ENCODE data around the gene FZD4. TPM values are rescaled to one million over a fixed set of nuclear protein-coding genes. Genes with fewer than 3 reads are reported as not detected.
"Not testable (repeated sequence)": the region's sequence is repeated elsewhere in the genome, so short reads cannot be mapped to it uniquely, and the experiment has no call there.

The FZD4 gene
- total and polyA plus RNA-seq, 3 experiments from 2014 or later: 0.07 to 0.09 TPM; not detected in 1

DNA sequence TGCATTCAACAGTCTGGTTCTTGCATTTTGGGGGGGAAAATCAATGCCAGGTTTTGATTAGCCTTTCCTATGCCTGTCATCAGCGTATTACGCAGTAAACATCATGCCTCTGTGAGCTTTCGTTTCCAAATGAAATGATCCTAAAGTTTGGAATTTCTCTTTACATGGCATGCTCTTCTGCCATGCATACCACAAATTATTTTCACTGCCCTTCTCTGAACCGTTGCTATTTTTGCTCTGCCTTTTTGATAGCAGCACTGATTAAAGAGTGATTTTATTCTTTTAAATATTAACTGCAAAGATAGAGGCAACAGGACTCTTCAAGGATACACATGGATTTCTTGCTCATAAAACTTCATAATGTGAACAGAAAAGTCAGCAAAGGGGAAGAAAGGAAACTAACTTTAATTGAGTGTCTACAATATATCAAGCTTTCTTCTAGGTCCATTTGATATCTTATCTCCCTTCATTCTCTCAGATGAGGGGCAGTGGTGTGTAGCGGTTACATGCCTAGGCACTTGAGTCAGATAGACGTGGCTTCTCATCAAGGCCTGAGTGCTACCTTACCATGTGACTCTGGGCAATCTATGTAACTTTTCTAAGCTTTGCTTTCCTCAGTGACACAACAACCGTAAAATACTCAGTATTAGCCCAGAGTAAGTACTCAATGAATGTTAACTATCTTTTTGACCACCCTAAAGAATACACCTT, 25.0 kb upstream of the FZD4 start:
- ChIA-PET CTCF (interaction anchor here (1.0 to 1.5 kb wide), 2 partner anchors 33 to 309 kb away, joined by 4 to 6 read pairs; no protein-coding TSS in a partner anchor), POLR2A (no interaction called here)
- H3K9me3 Mint-ChIP-seq: no peaks in the 10 kb centered on the region

GRCh38 chr11:86978756-86979608, 23.8 kb upstream of the FZD4 start:
- H3K27me3 Mint-ChIP-seq: peaks cover 0 to 5% of the 10 kb centered on the region in 2 donors
- no peak overlapping the region for H3K27ac ChIP-seq (ENCODE audit: low read depth, low read length)
- no peak overlapping the region for H3K4me3 ChIP-seq (ENCODE audit: low read length)
- H3K36me3 ChIP-seq (ENCODE audit: insufficient read depth, low read length): no peaks in the 10 kb centered on the region
- H3K27me3 ChIP-seq (ENCODE audit: insufficient read depth, low read length, poor library complexity, severe bottlenecking): no peaks in the 10 kb centered on the region
- H3K4me1 Mint-ChIP-seq: no peaks in the 10 kb centered on the region
- no peaks in the 10 kb centered on the region for H3K9me3 ChIP-seq (ENCODE audit: low read length)
- peaks cover 0 to 5% (median 0%) of the 10 kb centered on the region in 5 donors for H3K9me3 Mint-ChIP-seq
- no peak overlapping the region for H3K4me3 Mint-ChIP-seq
- DNase-seq: no peak
- POLR2A ChIA-PET: no interaction called here
- no peak overlapping the region for H3K27ac Mint-ChIP-seq
- no peaks in the 10 kb centered on the region for H3K4me1 ChIP-seq (ENCODE audit: insufficient read depth, low read length)
- CTCF ChIA-PET: no interaction called here
- H3K36me3 Mint-ChIP-seq: peaks cover 0 to 4% (median 0%) of the 10 kb centered on the region in 3 donors

More for the DNA sequence above, 25.0 kb upstream of the FZD4 start:
- Mint-ChIP-seq H3K27me3 (peaks cover under 1 to 10% of the 10 kb centered on the region in 2 donors), H3K4me1 (no peaks in the 10 kb centered on the region), H3K36me3 (no peaks in the 10 kb centered on the region), H3K27ac (no peak overlapping the region), H3K4me3 (no peak overlapping the region)
- Histone ChIP-seq H3K36me3 (ENCODE audit: insufficient read depth, low read length) (no peaks in the 10 kb centered on the region), H3K4me3 (ENCODE audit: low read length) (no peak overlapping the region), H3K27ac (ENCODE audit: low read depth, low read length) (no peak overlapping the region), H3K4me1 (ENCODE audit: insufficient read depth, low read length) (no peaks in the 10 kb centered on the region), H3K27me3 (ENCODE audit: insufficient read depth, low read length, poor library complexity, severe bottlenecking) (no peaks in the 10 kb centered on the region), H3K9me3 (ENCODE audit: low read length) (no peaks in the 10 kb centered on the region)
- no peak for DNase-seq

GRCh38 chr11:86978247-86978646, 23.1 kb upstream of the FZD4 start:
- Histone ChIP-seq H3K27me3 (ENCODE audit: insufficient read depth, low read length, poor library complexity, severe bottlenecking) (no peaks in the 10 kb centered on the region), H3K4me3 (ENCODE audit: low read length) (no peak overlapping the region), H3K36me3 (ENCODE audit: insufficient read depth, low read length) (no peaks in the 10 kb centered on the region), H3K27ac (ENCODE audit: low read depth, low read length) (no peak overlapping the region), H3K9me3 (ENCODE audit: low read length) (no peaks in the 10 kb centered on the region), H3K4me1 (ENCODE audit: insufficient read depth, low read length) (no peaks in the 10 kb centered on the region)
- ChIA-PET POLR2A (no interaction called here), CTCF (interaction anchor here (0.7 kb wide), 1 partner anchor 17 kb away, joined by 3 read pairs; no protein-coding TSS in a partner anchor)
- Mint-ChIP-seq H3K4me3 (no peak overlapping the region), H3K4me1 (no peaks in the 10 kb centered on the region), H3K36me3 (peaks cover 0 to 11% (median 1%) of the 10 kb centered on the region in 3 donors), H3K27ac (no peak overlapping the region), H3K27me3 (peaks cover 2 to 10% of the 10 kb centered on the region in 2 donors), H3K9me3 (peaks cover 0 to 10% (median 6%) of the 10 kb centered on the region in 5 donors)
- DNase-seq: no peak

- Mint-ChIP-seq H3K36me3 (peaks cover 0 to 14% (median 1%) of the 10 kb centered on the region in 3 donors), H3K27ac (no peak overlapping the region), H3K27me3 (peaks cover 3 to 10% of the 10 kb centered on the region in 2 donors), H3K4me1 (no peaks in the 10 kb centered on the region), H3K4me3 (no peak overlapping the region), H3K9me3 (peaks cover 5 to 17% (median 13%) of the 10 kb centered on the region in 5 donors)
- H3K27me3 ChIP-seq (ENCODE audit: insufficient read depth, low read length, poor library complexity, severe bottlenecking): no peaks in the 10 kb centered on the region
- no peaks in the 10 kb centered on the region for H3K4me1 ChIP-seq (ENCODE audit: insufficient read depth, low read length)
- H3K27ac ChIP-seq (ENCODE audit: low read depth, low read length): no peak overlapping the region
- H3K36me3 ChIP-seq (ENCODE audit: insufficient read depth, low read length): no peaks in the 10 kb centered on the region
- no peak for DNase-seq
- no peaks in the 10 kb centered on the region for H3K9me3 ChIP-seq (ENCODE audit: low read length)
- CTCF ChIA-PET: interaction anchor here (1.2 to 1.3 kb wide), 2 partner anchors 120 to 313 kb away, joined by 3 read pairs; no protein-coding TSS in a partner anchor
- no peak overlapping the region for H3K4me3 ChIP-seq (ENCODE audit: low read length)
- POLR2A ChIA-PET: no interaction called here
Observed at GRCh38 chr11:86977441-86978050, 22.4 kb upstream of the FZD4 start.

- POLR2A ChIA-PET: no interaction called here
- H3K27me3 ChIP-seq (ENCODE audit: insufficient read depth, low read length, poor library complexity, severe bottlenecking): no peaks in the 10 kb centered on the region
- Mint-ChIP-seq H3K9me3 (peaks cover 10 to 27% (median 15%) of the 10 kb centered on the region in 5 donors), H3K27ac (no peak overlapping the region), H3K4me3 (no peak overlapping the region), H3K4me1 (no peaks in the 10 kb centered on the region), H3K36me3 (peaks cover 0 to 14% (median 1%) of the 10 kb centered on the region in 3 donors), H3K27me3 (peaks cover 10 to 29% of the 10 kb centered on the region in 2 donors)
- CTCF ChIA-PET: no interaction called here
- no peak overlapping the region for H3K27ac ChIP-seq (ENCODE audit: low read depth, low read length)
- H3K36me3 ChIP-seq (ENCODE audit: insufficient read depth, low read length): no peaks in the 10 kb centered on the region
- H3K4me1 ChIP-seq (ENCODE audit: insufficient read depth, low read length): no peaks in the 10 kb centered on the region
- no peak for DNase-seq
- no peaks in the 10 kb centered on the region for H3K9me3 ChIP-seq (ENCODE audit: low read length)
- no peak overlapping the region for H3K4me3 ChIP-seq (ENCODE audit: low read length)
Observed at GRCh38 chr11:86972734-86973133, 17.5 kb upstream of the FZD4 start.

- ChIA-PET CTCF (no interaction called here), POLR2A (no interaction called here)
- Histone ChIP-seq H3K36me3 (ENCODE audit: insufficient read depth, low read length) (no peaks in the 10 kb centered on the region), H3K4me1 (ENCODE audit: insufficient read depth, low read length) (no peaks in the 10 kb centered on the region), H3K27ac (ENCODE audit: low read depth, low read length) (no peak overlapping the region), H3K27me3 (ENCODE audit: insufficient read depth, low read length, poor library complexity, severe bottlenecking) (no peaks in the 10 kb centered on the region), H3K4me3 (ENCODE audit: low read length) (no peak overlapping the region), H3K9me3 (ENCODE audit: low read length) (no peaks in the 10 kb centered on the region)
- DNase-seq: no peak
- peaks cover 0 to 10% (median 1%) of the 10 kb centered on the region in 3 donors for H3K36me3 Mint-ChIP-seq
- H3K4me3 Mint-ChIP-seq: no peak overlapping the region
- peaks cover 15 to 55% of the 10 kb centered on the region in 2 donors for H3K27me3 Mint-ChIP-seq
- no peaks in the 10 kb centered on the region for H3K4me1 Mint-ChIP-seq
- H3K9me3 Mint-ChIP-seq: peaks cover 10 to 25% (median 15%) of the 10 kb centered on the region in 5 donors
- H3K27ac Mint-ChIP-seq: no peak overlapping the region
Observed at GRCh38 chr11:86969258-86969657, 14.1 kb upstream of the FZD4 start.

DNA sequence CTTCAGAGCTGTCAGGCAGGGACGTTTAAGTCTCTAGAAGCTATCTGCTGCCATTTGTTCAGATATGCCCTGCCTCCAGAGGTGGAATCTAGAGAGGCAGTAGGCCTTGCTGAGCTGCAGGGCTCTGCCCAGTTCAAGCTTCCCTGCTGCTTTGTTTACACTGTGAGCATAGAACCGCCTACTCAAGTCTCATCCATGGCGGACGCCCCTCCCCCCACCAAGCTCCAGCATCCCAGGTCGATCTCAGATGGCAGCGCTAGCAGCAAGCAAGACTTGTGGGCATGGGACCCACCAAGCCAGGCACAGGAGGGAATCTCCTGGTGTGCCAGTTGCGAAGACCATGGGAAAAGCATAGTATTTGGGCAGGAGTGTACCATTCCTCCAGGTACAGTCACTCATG, 12.4 kb upstream of the FZD4 start:
- H3K36me3 ChIP-seq (ENCODE audit: insufficient read depth, low read length); H3K27ac ChIP-seq (ENCODE audit: low read depth, low read length); H3K27ac Mint-ChIP-seq; H3K4me1 Mint-ChIP-seq; H3K9me3 ChIP-seq (ENCODE audit: low read length); H3K4me1 ChIP-seq (ENCODE audit: insufficient read depth, low read length); CTCF ChIA-PET; DNase-seq; H3K36me3 Mint-ChIP-seq; H3K4me3 Mint-ChIP-seq; H3K27me3 ChIP-seq (ENCODE audit: insufficient read depth, low read length, poor library complexity, severe bottlenecking); POLR2A ChIA-PET; H3K4me3 ChIP-seq (ENCODE audit: low read length): not testable (repeated sequence)
- H3K27me3 Mint-ChIP-seq: peaks cover 14 to 63% of the 10 kb centered on the region in 2 donors
- peaks cover 1 to 11% (median 5%) of the 10 kb centered on the region in 5 donors for H3K9me3 Mint-ChIP-seq
